ENCODE results near the gene MAP1B.

The MAP1B gene

DNA sequence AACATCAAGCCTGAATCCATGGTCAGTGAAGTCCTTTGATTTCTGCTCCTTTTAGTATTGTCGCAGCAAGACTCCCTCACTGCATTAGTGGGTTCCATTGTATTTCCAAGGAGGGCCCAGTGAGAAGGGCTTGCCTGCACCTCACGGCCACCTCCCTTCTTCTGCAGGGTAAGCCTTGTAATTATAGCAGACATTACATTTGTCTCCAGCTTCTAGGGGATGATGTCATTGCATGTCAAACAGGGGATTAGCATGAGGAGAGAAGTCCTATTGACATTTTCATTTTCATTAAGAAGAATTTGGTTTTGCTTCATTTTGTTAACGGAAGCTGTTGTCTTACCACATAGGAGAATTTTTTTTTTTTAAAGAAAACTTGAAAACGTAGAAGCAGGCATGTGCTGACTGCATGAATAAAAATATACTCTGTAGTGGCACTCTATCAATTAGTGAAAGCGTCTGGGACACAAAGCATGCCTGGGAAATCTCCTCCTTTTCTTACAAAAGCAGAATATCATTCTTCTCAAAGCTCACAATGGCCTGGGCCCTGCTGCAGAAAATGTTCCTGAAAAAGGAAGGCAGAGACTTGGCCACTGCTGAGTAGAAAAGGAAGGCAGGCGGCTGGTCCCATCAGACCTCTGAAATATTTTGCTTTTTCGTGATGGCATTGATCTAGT, 27.1 kb downstream of the MAP1B start:
- DNase-seq = no peak

DNA sequence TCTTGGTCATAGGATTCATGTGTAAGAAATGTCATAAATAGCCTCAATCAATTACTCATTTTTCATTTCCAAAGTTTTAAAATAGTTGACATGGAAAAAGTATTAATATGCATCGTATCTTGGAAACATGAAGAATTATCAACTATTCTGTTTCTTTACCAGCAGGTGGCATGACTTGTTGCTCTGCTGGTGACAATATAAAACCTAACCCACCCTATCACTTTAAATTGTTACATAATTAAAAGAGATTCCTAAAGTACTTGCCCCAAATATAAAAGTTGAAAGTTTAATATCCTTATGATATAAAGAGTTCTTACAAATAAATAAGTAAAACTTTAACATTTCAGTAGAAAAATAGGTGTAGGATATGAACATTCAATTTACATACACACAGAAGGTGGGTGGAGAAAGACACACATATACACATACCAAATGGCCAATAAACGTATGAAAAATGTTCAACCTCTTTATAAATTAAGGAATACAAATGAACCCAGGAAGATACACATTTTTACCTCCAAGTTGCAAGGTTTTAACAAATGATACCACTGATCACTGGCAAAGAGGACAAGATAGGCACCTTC, 30.6 kb downstream of the MAP1B start:
- DNase-seq = no peak

DNA sequence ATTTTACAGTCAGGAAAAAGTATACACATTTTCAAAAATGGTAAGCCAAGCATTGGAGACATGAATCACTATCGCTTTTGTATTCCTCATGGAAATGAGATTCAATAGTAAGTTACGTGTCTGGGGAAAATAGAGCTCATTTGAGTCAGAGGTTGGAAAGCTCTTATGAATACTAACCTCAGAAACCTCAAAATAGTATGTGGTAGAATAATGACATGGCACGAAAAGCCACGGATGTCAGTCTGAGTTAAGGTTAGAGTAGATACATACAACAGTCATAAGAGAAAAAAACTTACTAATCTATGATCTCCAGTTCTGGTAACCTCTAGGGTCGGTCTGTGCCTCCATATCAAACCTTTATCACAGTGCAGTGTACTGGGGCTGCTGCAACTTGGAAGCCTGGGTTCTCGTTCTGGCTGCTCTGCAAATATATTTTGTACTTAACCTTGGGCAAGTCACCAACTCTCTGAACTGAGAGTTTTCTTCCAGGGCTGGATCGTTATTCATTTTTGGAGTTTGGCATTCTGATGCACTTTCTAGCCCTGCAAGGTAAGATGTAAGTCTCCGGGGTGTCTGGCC, 31.8 kb downstream of the MAP1B start:
- DNase-seq = no peak

DNA sequence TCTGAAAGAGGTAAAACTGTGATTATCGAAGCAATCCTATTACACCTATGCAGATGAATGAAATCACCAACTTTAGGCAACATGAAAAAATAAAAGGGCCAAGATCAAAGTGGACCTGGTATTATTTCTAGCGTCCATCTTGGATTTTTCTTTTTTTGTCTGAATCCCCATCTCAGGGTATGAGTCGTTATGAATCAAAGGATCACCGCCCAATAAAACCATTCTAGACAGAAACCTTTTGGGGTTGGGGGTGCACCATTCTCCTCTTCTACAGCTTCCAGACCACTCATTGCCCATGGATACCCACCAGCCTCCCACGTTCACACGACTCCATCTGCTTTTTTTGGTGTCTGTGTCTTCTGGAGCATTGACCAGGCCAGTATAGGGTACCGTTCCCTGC, 33.4 kb downstream of the MAP1B start:
- no peak for DNase-seq

DNA sequence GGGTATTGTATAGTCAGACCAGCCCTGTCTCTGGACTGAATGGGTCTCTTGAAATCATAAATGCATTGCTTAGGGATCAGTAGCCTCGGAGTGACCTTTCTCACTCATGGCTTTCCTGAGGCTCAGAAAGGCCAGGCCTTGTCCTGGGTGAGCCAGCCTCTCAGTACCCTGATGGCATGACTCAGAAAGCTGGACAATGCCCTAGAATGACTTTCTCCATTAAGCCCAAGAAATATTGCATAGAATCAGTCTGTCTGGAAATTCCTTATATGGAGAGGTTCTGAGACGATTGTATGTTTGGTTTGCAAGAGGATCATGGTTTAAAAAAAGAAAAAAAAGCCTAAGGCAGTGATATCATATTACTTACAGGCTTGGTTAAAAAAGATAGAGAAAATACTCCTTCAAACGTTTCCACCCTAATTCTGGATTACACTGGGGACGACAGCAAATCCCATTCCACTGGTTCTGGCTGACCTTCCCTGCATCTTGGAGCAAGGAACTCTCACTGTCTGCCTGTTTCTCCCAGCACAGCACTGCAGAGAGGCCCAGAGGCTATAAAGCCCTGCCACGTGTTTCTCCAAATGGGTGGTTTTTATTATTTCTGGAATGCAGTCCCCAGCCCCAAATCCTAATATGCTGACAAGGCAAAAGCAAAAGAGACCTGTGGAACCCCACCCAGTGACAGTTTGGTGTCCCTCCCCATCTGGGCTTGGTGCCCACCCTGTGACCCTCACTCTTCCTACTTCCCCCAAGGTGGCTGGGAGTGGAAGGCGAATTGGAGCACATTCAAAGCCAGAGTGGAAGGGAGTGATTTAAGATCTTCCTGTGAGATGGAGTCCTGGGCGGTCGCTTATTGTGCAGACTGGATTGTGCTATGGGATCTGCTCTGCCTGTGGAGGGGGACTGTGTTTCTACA, 34.4 kb downstream of the MAP1B start:
- no peak for DNase-seq

DNA sequence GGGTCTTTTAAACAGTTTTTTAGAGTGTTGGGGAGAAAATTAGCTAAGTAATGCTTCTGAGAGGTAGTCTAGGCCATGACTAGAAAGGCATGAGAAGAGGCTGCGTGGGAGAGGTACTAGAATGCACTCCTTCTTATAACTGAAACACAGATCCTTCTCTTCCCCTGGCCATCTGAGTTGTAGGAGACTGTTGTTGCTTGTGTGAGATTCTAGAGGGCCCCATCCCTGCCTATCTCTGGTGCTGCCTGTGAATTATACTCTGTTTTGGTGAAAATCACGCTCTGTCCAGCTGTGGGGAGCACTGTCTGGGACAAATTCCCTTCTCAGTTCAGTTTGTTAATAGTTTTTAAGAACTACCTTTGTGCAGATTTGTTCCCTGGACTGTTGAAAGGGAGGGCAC, 37.5 kb downstream of the MAP1B start:
- DNase-seq = no peak

DNA sequence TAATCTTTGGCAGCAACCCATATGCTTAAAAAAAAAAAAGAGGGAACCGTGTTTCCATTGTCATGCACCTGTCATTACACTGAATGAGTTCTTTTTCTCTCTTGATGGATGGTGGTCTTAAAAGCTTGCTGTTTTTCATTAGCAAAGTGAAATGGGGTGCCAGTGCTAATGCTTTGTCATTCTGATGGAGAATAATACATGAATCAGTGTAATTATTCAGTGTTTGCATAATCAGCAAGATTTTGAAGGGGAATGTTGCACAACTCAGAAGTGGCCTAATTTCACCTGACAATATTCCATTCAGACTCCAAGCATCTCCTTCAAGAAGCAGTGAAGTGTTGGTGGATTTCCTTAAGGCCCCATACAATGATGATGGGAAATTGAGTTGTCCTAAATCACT, 38.1 kb downstream of the MAP1B start:
- DNase-seq = no peak

DNA sequence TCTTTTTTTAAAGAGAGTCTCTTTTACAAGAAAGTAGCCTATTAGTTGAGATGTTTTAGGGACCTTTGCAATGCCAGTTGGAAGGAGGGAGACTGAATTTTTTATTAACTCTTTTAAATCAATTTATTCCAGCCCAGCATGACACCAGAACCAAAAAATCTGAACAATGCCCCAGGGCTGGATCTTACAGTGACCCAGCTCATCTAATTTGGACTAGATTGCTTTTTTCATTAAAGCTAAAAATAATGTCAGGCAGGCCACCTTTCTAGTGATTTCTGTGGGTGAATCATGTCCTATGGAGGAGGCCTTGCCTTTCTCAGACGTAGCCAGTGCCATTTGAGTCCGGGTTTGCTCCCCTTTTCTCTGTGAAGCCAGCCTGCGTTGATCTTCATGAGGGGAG, 38.8 kb downstream of the MAP1B start:
- DNase-seq = no peak

DNA sequence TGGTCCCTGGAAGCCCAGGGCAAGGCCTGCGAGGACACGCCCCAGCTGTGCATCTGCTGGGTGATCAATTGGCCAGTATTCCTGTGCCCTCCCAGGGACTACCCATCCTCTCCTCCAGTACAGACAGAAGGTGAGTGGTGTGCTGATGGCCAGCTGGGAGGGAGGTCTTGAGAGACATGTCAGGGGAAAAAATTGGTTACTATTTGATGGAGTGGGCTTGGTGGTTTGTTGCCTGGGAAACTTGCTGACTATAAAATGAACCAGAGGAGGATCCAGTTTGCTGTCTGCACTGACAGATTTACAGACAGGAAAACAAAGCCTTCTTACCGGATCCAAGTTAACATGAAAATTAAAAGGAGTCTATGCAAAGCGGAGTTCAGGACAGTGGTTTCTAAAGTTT, 40.3 kb downstream of the MAP1B start:
- DNase-seq = no peak

DNA sequence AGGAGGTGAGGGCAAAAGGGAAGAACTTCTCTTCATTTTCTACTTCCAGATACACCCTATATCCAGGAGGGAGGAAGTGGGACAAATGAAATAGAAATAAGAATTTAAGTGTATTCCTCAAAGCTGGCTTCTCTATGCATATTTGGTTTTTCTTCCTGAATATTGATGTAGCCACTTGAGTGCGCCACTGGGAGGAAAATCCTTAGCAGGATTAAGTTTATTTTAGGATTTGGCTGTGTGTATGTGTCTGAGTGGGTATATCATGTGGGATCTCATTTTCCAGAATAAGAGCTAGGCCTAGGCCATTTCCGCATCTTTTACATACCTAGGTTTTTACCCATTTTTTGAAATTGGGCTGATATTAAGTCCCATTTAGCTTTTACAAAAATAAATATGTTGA, 42.5 kb downstream of the MAP1B start:
- DNase-seq = no peak

DNA sequence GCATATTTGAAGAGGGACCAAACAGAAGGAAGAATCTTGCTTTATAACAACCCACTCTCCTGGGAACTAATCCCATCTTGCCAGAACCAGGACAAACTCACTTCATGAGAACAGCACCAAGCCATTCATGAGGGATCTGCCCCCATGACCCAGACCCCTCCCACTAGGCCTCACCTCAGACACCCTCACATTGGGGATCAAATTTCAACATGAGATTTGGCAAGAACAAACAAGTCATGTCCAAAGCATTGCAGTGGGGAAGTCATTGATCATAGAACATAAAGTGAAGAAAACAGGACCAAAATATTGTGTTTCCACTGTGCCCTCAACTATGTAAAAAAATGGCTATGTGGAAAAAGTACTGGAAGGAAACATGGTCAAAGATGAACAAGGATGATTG, 43.9 kb downstream of the MAP1B start:
- no peak for DNase-seq

DNA sequence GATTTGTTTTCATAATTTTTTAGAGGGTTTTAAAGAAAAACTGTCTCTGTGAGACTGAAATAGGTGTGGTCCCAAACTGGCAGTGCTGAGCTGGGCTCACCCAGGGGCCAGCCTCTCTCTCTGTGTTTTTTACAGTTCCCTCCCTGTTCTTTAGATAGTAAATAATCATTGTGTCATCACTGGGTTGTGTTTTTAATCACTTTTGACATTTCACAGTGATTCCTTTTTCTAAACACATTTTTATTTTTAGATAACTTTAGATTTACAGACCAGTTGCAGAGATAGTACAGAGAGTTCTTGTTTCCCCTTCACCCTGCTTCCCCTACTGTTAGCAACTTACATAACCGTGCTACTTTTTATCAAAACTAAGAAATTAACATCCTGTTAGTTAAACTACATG, 44.4 kb downstream of the MAP1B start:
- DNase-seq = no peak

DNA sequence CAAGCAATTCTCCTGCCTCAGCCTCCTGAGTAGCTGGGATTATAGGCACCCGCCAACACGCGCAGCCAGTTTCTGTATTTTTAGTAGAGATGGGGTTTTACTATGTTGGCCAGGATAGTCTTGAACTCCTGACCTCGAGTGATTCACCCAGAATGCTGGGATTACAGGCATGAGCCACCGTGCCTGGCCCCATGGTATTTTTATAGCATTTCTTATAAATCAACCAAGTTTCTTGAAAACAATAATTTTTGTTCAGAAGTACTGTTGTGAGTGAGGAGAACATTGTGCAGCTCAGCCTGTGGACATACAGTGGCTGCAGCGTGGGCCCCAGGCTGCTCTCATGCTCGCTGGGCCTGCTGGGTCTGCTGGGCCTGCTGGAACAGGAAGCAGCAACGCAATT, 45.3 kb downstream of the MAP1B start:
- DNase-seq = no peak

DNA sequence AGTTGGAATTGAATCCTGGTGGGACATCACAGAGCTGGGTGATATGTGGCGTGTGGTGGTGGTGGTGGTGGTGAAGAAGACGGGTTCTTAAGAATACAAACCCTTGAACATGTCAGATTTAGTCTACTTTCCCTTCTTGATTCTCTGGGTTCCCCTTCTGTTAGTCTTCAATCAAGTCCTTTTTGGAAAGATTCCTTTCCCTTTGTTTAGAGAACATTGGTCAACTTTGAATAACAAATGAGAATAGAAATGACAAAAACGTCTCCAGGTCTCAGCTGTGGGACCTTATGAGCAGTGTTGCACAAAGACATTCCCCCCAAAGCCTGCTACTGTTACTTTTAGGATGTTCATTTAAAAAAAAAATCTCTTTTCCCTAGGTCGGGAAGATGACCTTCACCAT, 46.3 kb downstream of the MAP1B start:
- DNase-seq = no peak

DNA sequence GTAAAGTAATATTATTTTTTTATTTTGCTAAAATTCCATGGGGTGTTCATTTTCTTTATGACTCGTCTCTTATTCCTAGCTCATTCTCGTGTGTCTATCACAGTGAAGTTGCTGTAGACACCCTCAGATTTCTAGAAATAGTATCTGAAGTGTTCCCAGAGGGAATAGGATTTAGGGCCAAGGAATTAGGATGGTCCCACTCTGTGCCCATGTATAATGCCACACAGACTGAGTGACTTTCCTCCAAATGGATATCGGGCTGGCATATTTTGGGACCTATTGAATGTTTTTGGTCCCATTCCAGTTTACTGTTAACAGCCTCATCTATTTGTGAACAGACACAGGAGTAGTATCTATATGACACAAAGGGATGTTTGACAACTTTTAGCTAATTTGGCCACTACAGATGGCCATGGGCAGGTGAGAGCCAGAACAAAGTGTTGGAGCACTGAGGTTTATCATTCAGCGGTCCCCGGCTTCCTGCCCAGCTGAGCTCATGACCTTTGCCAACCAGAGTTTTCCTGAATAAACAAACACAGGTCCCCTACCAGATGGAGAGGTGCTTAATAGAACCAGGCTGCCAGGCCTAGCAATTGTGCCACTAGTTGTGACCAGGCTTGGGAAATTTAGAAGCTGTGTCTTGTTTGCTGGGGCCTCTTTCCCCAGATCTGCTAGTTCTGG, 46.9 kb downstream of the MAP1B start:
- DNase-seq = no peak

DNA sequence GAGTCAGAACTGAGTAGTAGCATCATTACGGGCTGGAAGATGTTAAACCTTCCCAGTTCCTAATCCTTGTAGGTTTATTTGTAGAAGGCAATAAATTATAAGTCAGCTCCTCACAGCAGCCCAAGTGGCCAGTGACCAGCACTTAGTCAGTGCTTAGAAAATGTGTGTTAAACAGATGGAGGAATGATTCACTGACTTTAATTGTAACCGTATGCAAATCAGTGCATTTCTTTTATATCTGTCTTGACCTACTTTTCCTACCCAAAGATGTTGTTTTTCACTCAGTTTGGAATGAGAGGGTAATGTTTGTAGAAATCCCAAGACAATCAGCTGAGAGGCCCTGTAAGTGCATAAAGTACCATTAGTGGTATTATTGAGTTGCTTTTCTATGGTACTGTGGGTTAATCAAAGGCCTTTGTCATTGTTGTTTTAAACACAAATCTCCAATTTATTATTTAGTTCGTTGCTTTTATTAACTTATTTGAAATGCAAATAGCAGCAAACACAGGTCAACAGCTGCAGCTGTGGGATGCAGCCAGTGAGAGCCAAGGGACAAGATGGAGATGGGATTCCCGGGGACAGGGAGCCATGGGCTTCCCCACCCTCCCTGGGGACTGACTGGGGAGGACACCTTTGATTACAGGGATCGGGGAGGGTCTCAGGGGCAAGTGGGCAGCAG, 49.8 kb downstream of the MAP1B start:
- DNase-seq = no peak

DNA sequence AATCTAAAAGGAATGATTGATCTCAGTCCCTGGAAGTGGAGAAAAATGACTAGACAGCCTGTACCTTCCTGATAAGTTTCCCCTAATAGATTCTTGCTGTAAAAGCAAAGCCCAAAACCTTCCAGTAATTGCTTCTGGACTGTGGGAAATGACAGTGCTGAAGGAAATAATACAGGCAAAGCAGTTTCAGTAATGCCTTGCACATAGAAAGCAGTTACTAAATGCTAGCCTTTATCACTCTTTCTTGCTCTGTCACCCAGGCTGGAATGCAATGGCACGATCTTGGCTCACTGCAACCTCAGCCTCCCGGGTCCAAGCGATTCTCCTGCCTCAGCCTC, 50.3 kb downstream of the MAP1B start:
- DNase-seq = no peak

DNA sequence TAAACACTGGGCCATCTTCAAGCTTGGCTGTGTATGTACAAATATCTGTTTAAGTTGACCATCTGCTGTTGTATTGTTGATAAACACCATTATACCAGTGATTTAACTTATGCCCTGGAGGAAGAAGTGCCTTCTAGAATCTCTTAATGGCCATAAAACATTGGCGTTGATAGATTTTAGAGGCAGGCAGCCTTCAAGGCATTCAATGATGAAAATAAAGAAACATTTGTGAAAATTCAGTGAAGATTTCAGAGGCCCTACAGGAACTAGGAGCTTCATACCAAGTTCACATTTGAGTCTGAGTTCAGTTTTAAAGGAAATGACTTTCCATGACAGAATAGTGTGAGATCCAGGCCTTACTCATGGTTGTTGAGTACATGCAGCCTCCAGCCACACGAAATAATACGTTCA, 52.2 kb downstream of the MAP1B start:
- no peak for DNase-seq

DNA sequence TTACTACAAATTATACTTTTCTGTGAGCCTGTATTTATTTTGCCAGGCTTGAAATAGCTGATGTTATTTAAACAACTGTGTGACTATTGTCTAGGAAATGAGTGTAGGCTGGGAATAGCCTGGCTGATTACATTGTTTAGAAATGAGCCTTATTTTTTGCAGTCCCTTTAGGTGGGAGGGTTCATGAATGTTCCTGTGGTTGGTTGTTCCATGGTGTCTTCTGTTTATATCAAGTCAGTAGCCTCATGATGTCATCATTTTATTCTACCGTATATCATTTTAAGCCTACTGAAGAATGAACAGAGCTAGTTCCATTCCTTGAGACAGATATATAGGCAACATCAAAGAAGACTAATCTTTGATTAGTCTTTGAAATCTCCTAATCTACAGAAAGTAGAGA, 53.1 kb downstream of the MAP1B start:
- no peak for DNase-seq

DNA sequence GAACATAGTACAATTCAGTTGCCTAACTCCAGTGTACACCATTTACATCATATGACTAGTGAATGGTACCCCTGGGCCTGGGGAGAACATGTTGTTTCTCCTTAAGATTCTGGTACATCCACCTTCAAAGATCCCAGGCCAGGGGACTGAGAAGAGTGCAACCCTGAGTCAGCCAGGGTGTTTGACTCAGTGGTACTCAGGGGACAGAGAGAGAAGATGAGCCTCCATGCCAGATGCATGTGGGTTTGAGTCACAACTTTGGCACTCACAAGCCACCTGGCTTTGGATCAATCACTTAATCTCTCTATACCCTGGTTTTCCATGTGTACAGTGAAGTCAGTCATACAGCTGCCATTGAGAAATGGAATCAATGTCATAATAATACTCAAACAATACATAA, 53.7 kb downstream of the MAP1B start:
- DNase-seq = no peak

DNA sequence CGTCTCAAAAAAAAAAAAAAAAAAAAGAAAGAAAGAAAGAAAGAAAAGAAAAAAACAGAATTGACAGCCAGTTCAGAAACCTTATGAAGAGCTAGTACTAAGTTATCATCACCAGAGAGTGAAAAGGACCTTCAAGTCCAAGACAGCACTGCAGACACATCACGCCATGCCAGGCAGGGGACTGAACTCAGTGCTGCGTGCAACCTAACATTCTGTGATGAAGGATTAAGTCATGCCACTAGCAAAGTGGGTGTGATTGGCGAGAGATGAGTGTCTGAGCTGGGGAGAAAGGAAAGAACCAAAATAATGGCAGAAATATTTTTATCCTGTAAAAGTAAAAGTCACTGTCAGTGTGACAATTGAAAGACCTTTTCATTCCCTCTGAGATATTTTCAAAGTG, 54.7 kb downstream of the MAP1B start:
- DNase-seq = no peak

DNA sequence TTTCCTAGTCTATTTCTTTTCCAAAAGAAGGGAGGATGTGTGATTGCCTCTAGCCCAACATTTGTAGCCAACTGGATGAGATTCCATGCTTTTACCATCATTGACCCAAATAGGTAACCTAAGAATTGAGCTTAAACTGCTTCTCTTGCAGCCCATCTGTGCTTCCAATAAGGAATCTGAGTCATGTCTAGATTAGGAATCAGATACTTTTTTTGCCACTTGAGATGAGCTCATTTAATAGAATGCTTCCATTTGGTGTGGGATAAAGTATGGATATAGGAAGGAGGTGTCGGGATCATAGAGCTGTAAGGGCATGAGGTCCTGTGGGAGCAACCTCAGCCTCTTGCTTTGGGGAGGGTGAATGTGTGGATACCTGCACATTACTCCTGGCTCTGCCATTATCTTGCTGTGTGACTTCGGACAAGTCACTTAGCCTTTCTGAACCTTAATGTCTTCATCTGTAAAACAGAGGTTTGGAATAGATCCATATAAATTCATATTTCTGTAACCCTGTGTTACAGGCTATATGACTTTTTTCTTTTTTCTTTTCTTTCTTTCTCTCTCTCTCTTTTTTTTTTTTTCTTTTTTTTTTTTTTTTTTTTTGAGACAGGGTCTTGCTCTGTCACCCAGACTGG, 56.2 kb downstream of the MAP1B start:
- DNase-seq = no peak

Measured in activated CD8-positive, alpha-beta memory T cell treated with anti-CD3 and anti-CD28 coated beads for 24 hours (primary cell).